ENCODE measurements around the gene PANK4. TPM values are rescaled to one million over a fixed set of nuclear protein-coding genes. Genes with fewer than 3 reads are reported as not detected.

PANK4 gene
- total and polyA plus RNA-seq, 9 of the 15 experiments (the other 6 are each of a cell fraction or from before 2014, with no cell fraction given), result 0.93 to 55.6 (median 31.5) TPM

DNA sequence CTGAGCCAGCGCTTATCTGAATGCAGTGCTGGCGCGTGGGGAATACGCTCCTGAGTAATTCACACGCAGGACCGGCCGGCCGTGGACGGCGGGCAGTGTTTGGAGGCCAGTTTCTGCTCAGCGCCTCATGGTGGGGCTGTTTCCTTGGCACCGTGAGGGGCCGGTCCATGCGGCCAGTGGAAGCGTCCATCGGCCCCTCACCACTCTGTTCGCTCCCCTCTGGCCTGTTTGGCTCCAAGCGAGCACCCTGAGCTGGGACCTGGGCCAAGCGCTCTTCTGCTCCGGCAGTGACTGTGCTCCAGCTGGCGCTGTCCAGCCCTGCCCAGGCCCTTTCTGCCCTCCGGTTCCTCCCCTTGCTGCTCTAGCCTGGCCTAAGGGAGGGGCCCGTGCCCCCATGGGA, 66.6 kb downstream of the PANK4 start (continued):
- TF ChIP-seq, protein P1, sequence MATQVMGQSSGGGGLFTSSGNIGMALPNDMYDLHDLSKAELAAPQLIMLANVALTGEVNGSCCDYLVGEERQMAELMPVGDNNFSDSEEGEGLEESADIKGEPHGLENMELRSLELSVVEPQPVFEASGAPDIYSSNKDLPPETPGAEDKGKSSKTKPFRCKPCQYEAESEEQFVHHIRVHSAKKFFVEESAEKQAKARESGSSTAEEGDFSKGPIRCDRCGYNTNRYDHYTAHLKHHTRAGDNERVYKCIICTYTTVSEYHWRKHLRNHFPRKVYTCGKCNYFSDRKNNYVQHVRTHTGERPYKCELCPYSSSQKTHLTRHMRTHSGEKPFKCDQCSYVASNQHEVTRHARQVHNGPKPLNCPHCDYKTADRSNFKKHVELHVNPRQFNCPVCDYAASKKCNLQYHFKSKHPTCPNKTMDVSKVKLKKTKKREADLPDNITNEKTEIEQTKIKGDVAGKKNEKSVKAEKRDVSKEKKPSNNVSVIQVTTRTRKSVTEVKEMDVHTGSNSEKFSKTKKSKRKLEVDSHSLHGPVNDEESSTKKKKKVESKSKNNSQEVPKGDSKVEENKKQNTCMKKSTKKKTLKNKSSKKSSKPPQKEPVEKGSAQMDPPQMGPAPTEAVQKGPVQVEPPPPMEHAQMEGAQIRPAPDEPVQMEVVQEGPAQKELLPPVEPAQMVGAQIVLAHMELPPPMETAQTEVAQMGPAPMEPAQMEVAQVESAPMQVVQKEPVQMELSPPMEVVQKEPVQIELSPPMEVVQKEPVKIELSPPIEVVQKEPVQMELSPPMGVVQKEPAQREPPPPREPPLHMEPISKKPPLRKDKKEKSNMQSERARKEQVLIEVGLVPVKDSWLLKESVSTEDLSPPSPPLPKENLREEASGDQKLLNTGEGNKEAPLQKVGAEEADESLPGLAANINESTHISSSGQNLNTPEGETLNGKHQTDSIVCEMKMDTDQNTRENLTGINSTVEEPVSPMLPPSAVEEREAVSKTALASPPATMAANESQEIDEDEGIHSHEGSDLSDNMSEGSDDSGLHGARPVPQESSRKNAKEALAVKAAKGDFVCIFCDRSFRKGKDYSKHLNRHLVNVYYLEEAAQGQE (IDR thresholded peaks at IDR 0.05; ENCODE audit: borderline replicate concordance), result peak; percentile 49
- TF ChIP-seq, protein P1 (CRISPR knock-in tag; IDR thresholded peaks at IDR 0.05; ENCODE audit: low read depth), result no peak
- TF ChIP-seq ETV1 (tag; conservative IDR thresholded peaks at IDR 0.05; ENCODE audit: low read depth) (no peak), SREBF2 (CRISPR knock-in tag; IDR thresholded peaks at IDR 0.05) (no peak), HBP1 (CRISPR knock-in tag; IDR thresholded peaks at IDR 0.05) (no peak), ZNF23 (CRISPR knock-in tag; IDR thresholded peaks at IDR 0.05) (no peak), RFX5 (IDR thresholded peaks at IDR 0.05; ENCODE audit: low read depth, low read length) (no peak)
- TF ChIP-seq, protein P2, sequence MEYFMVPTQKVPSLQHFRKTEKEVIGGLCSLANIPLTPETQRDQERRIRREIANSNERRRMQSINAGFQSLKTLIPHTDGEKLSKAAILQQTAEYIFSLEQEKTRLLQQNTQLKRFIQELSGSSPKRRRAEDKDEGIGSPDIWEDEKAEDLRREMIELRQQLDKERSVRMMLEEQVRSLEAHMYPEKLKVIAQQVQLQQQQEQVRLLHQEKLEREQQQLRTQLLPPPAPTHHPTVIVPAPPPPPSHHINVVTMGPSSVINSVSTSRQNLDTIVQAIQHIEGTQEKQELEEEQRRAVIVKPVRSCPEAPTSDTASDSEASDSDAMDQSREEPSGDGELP (CRISPR knock-in tag; IDR thresholded peaks at IDR 0.05; ENCODE audit: borderline replicate concordance), result peak; percentile 36; the same call in 1 of the 2 replicates
